B cell (primary cell): ENCODE measurements around the gene SEMA3G. TPM values are rescaled to one million over a fixed set of nuclear protein-coding genes. Genes with fewer than 3 reads are reported as not detected.

Source experiments
- ATAC-seq: fragments of 200-7000 bp; cut with Tn5 transposase; one replicate; pipeline ENCODE4 v1.10.0; 2021; ENCODE audit warnings: low read depth, mild to moderate bottlenecking, moderate number of reproducible peaks, moderate library complexity
- CTCF ChIA-PET: fragments of 350-600 bp; sonication (Branson Sonifier 250); formaldehyde crosslinking; loops from one replicate; lab custom pipeline; 2021; ENCODE audit warnings: antibody characterized with exemption, inconsistent platforms; lab: Charles Lee
- POLR2A ChIA-PET: fragments of 350-600 bp; sonication (Branson Sonifier 250); formaldehyde crosslinking; loops from one replicate; lab custom pipeline; 2021; ENCODE audit warnings: antibody characterized with exemption; lab: Charles Lee
- DNase-seq: peaks from one replicate; pipeline ENCODE4 v3.0.0; 2013
- H2AFZ ChIP-seq: 2 replicates; pipeline ENCODE4 v1.6.1; 2012; ENCODE audit warnings: mild to moderate bottlenecking, low read depth, low read length; ENCODE audit not compliant: insufficient read depth, poor library complexity, severe bottlenecking
- H3K27ac ChIP-seq, 2 donors: 1 replicate in 1 of 2; 2 replicates in 1 of 2; pipeline ENCODE4 v1.5.1; 2012 to 2013; ENCODE audit warnings: low read length in 2 of 2, mild to moderate bottlenecking in 2 of 2, moderate library complexity in 1 of 2
- H3K27me3 ChIP-seq, 4 experiments: fragments of 200-600 bp in 1 of 4; sonication (generic) in 1 of 4; replicated peaks in 1 of 4; 1 replicate in 2 of 4; 2 replicates in 2 of 4; pipeline versions ENCODE4 v1.6.1 to v1.7.0; 2013 to 2016; ENCODE audit warnings: low read length in 3 of 4, mild to moderate bottlenecking in 2 of 4, mixed read lengths in 1 of 4, moderate library complexity in 1 of 4; ENCODE audit not compliant: insufficient read depth in 4 of 4, control insufficient read depth in 3 of 4; ENCODE audit errors: control extremely low read depth in 1 of 4
- H3K36me3 ChIP-seq, 2 experiments: replicated peaks in 1 of 2; 1 replicate in 1 of 2; 2 replicates in 1 of 2; pipeline versions ENCODE4 v1.6.1 to v1.7.1; 2013; ENCODE audit warnings: low read length in 1 of 2; ENCODE audit not compliant: insufficient read depth in 2 of 2, control insufficient read depth in 1 of 2; ENCODE audit errors: control extremely low read depth in 1 of 2, extremely low read depth in 1 of 2
- H3K4me1 ChIP-seq, 2 donors: fragments of 200-600 bp in 1 of 2; sonication (generic) in 1 of 2; 1 replicate in 1 of 2; 2 replicates in 1 of 2; pipeline versions ENCODE4 v1.5.1 to v1.6.1; 2013 to 2017; ENCODE audit warnings: low read length in 2 of 2; ENCODE audit not compliant: control insufficient read depth in 2 of 2, insufficient read depth in 2 of 2
- H3K4me2 ChIP-seq: replicated peaks from 2 replicates; pipeline ENCODE3; 2012; ENCODE audit warnings: mild to moderate bottlenecking, low read depth, low read length; ENCODE audit not compliant: poor library complexity, severe bottlenecking
- H3K4me3 ChIP-seq, 5 experiments: fragments of 200-600 bp in 1 of 5; sonication (generic) in 1 of 5; 1 replicate in 3 of 5; 2 replicates in 2 of 5; pipeline versions ENCODE4 v1.5.1 to v1.7.0; 2011 to 2016; ENCODE audit warnings: low read length in 4 of 5, mild to moderate bottlenecking in 4 of 5, low read depth in 2 of 5, control low read depth in 1 of 5, moderate library complexity in 1 of 5; ENCODE audit not compliant: insufficient read depth in 1 of 5; ENCODE audit errors: control extremely low read depth in 1 of 5, extremely low read depth in 1 of 5
- H3K79me2 ChIP-seq: fragments of 200-600 bp; sonication (generic); one replicate; pipeline ENCODE4 v1.6.0; 2016; ENCODE audit warnings: low read length; ENCODE audit not compliant: control insufficient read depth, insufficient read depth
- H3K9ac ChIP-seq: fragments of 200-600 bp; sonication (generic); 2 replicates; pipeline ENCODE4 v1.6.1; 2017; ENCODE audit warnings: mild to moderate bottlenecking, low read length, moderate library complexity
- H3K9me3 ChIP-seq, 3 donors: one replicate each; pipeline versions ENCODE4 v1.6.1 to v1.7.1; 2013; ENCODE audit warnings: low read length in 2 of 3; ENCODE audit not compliant: control insufficient read depth in 2 of 3, insufficient read depth in 1 of 3; ENCODE audit errors: control extremely low read depth in 1 of 3
- H4K20me1 ChIP-seq: 2 replicates; pipeline ENCODE4 v1.6.0; 2012; ENCODE audit warnings: mild to moderate bottlenecking, low read length; ENCODE audit not compliant: insufficient read depth, control insufficient read depth, poor library complexity, severe bottlenecking
- H3K27ac Mint-ChIP-seq: one replicate; pipeline ENCODE4 v1.8.0; 2021; ENCODE audit warnings: mixed read lengths
- H3K27me3 Mint-ChIP-seq: one replicate; pipeline ENCODE4 v1.8.0; 2021; ENCODE audit warnings: mixed read lengths
- H3K4me1 Mint-ChIP-seq: one replicate; pipeline ENCODE4 v1.8.0; 2021; ENCODE audit warnings: mixed read lengths
- H3K4me3 Mint-ChIP-seq: one replicate; pipeline ENCODE4 v1.8.0; 2021; ENCODE audit warnings: mixed read lengths
- H3K9me3 Mint-ChIP-seq: one replicate; pipeline ENCODE4 v1.8.0; 2022; ENCODE audit warnings: mixed read lengths; ENCODE audit not compliant: insufficient read depth
- EZH2 ChIP-seq: IDR thresholded peaks from 2 replicates; pipeline ENCODE4 v1.6.1; 2012; ENCODE audit warnings: borderline replicate concordance, low read depth, mild to moderate bottlenecking, moderate library complexity, low read length; ENCODE audit not compliant: insufficient read depth, poor library complexity, severe bottlenecking
- WGBS: methylation state at CpG from one replicate; pipeline ENCODE4 v1.1.5; 2013; ENCODE audit warnings: missing lambda C conversion rate; ENCODE audit not compliant: insufficient coverage; 5-methylcytosine and 5-hydroxymethylcytosine counted together
- intact Hi-C: fragments of 100-400 bp; cut with micrococcal nuclease; formaldehyde crosslinking; loops from one replicate; pipeline ENCODE4 v1.10.0; 2022
- polyA plus RNA-seq: library from polyadenylated mRNA; depleted of rRNA; stranded (reverse); fragments of >200 nt; gene quantifications from 2 replicates; pipeline ENCODE4 v1.2.3, GENCODE V29; 2012
- total RNA-seq, 2 donors: library from RNA; stranded (reverse); fragments of 120-200 nt in 1 of 2; gene quantifications; 1 replicate in 1 of 2; 2 replicates in 1 of 2; pipeline versions ENCODE4 v1.2.3 to v1.2.4, GENCODE V29; 2013 to 2022
- TF ChIP-seq, protein P1 (sequence below): fragments of 200-600 bp; IDR thresholded peaks from one replicate; pipeline ENCODE4 v1.8.0; 2022; ENCODE audit warnings: antibody characterized with exemption, mild to moderate bottlenecking

The SEMA3G gene
- total and polyA plus RNA-seq, 2 donors (not counting 1 experiment from before 2014, with no cell fraction given): 0.10 to 0.42 TPM

DNA sequence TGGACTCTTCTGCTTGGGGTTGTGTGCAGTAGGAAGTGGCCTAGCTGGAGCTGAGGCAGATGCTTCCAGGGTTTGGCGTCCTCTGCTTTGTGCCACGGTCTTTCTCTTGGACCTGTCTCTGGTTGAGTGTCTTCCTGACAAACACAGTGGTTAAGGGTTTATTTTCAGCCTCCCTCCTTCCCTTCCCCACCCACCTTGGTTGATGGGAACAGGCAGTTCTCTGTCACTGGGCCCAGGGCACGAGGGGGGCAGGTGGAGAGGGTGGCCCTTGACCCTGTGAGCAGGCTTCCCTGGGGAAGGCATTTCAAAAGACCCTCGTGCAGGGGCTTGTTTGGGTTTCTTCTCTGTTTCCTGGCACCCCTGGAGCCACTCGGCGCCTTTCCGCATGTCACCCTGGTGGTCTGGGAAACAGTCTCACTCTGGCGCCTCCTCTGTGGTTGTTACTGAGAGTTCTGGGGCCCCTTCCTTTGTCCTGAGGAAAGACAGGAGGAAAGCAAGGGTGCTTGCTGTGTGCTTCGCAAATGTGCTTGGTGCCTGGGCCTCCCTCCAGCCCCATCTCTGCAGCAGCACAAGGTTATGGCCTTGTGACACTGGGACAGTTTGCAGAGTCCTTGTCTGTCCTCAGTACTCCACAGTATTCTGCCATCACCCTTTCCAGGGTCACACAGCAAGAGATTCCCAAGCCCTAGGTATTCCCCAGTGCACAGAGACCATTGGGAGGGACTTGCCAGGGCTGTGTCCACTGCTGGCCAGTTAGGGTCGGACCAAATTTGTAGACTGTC lies 40.0 kb upstream of the SEMA3G start:
- WGBS: 91% methylated on average over 8 of the region's 10 CpGs
- H3K9ac ChIP-seq: no peak overlapping the region
- H3K9me3 Mint-ChIP-seq: no peaks in the 10 kb centered on the region
- H4K20me1 ChIP-seq: no peaks in the 10 kb centered on the region
- H3K27me3 Mint-ChIP-seq: no peaks in the 10 kb centered on the region
- H3K9me3 ChIP-seq: no peaks in the 10 kb centered on the region
- H3K4me3 Mint-ChIP-seq: no peak overlapping the region
- H3K27ac Mint-ChIP-seq: no peak overlapping the region
- no peaks in the 10 kb centered on the region for H3K27me3 ChIP-seq
- peaks cover 0 to 66% of the 10 kb centered on the region in 2 experiments for H3K36me3 ChIP-seq
- H3K4me1 Mint-ChIP-seq: no peaks in the 10 kb centered on the region
- H3K27ac ChIP-seq: no peak overlapping the region
- H3K79me2 ChIP-seq: no peaks in the 10 kb centered on the region
- no peak overlapping the region for H3K4me2 ChIP-seq
- TF ChIP-seq EZH2: no peak
- TF ChIP-seq, protein P1, sequence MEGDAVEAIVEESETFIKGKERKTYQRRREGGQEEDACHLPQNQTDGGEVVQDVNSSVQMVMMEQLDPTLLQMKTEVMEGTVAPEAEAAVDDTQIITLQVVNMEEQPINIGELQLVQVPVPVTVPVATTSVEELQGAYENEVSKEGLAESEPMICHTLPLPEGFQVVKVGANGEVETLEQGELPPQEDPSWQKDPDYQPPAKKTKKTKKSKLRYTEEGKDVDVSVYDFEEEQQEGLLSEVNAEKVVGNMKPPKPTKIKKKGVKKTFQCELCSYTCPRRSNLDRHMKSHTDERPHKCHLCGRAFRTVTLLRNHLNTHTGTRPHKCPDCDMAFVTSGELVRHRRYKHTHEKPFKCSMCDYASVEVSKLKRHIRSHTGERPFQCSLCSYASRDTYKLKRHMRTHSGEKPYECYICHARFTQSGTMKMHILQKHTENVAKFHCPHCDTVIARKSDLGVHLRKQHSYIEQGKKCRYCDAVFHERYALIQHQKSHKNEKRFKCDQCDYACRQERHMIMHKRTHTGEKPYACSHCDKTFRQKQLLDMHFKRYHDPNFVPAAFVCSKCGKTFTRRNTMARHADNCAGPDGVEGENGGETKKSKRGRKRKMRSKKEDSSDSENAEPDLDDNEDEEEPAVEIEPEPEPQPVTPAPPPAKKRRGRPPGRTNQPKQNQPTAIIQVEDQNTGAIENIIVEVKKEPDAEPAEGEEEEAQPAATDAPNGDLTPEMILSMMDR: no peak
- H2AFZ ChIP-seq: no peak overlapping the region
- ATAC-seq: no peak
- ChIA-PET POLR2A (no interaction called here), CTCF (no interaction called here)
- H3K4me1 ChIP-seq: no peaks in the 10 kb centered on the region
- intact Hi-C loops: no loop called here
- DNase-seq: no peak
- no peak overlapping the region for H3K4me3 ChIP-seq

DNA sequence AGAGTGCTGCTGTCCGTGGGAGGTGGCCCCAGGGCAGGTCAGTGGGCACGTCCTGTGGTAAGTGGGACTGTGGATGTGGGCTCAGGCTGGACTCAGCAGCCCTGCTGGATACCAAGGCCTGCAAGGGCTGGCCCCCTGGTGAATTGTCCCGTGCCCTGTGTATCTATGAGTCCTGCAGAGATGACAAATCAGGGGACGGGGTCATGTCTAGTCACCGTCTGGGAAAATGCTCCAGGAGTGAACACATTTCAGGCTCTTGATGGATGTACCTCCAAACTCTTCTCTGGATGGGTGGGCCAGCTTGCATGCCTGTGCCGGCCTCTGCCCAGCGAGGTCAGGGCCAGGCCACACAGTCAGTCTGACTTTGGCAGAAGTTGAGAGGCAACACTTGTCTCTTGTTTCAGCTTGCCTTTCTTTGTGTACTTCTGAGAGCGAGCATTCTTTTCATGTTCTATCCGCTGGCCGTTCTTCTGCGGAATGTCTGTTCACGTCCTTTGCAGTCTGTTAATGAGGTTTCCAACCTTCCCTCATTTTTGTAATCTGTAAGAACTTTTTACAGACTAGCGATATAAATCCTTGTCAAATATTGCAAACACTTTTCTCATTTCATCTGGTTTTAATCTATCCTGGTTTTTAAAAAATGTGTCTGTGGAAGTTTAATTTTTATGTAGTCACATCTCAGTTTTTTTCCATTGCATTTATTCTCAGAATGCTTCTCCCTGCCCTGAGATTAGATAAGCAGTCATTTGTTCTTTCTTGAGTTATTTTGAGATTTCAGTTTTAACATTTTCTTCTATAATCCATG lies 38.9 kb upstream of the SEMA3G start:
- Histone ChIP-seq H3K4me2 (no peak overlapping the region), H3K79me2 (no peaks in the 10 kb centered on the region), H3K9ac (no peak overlapping the region), H3K9me3 (no peaks in the 10 kb centered on the region), H3K36me3 (peaks cover 0 to 66% of the 10 kb centered on the region in 2 experiments), H4K20me1 (no peaks in the 10 kb centered on the region), H3K4me3 (no peak overlapping the region), H3K4me1 (no peaks in the 10 kb centered on the region), H3K27me3 (no peaks in the 10 kb centered on the region), H3K27ac (no peak overlapping the region), H2AFZ (no peak overlapping the region)
- Mint-ChIP-seq H3K4me3 (no peak overlapping the region), H3K4me1 (no peaks in the 10 kb centered on the region), H3K27me3 (no peaks in the 10 kb centered on the region), H3K9me3 (no peaks in the 10 kb centered on the region), H3K27ac (no peak overlapping the region)
- DNase-seq: no peak
- no peak for TF ChIP-seq EZH2
- TF ChIP-seq, protein P1: no peak
- ChIA-PET CTCF (no interaction called here), POLR2A (no interaction called here)
- intact Hi-C loops: no loop called here
- ATAC-seq: no peak
- WGBS: 98% methylated on average over 12 of the region's 13 CpGs
